ENCODE measurements around the gene LY6G6C.

GRCh38 chr6:31742894-31743293, 21.3 kb upstream of the LY6G6C start:
- no peak for TF ChIP-seq CTCF (conservative IDR thresholded peaks at IDR 0.05)
- no peak for TF ChIP-seq EZH2 (IDR thresholded peaks at IDR 0.05; ENCODE audit: low read depth)

All from PC-9 (cell line).